ENCODE data around the gene INSL3.
A peak's percentile ranks its signal among the peaks of the same experiment; 100 is the strongest.

DNA sequence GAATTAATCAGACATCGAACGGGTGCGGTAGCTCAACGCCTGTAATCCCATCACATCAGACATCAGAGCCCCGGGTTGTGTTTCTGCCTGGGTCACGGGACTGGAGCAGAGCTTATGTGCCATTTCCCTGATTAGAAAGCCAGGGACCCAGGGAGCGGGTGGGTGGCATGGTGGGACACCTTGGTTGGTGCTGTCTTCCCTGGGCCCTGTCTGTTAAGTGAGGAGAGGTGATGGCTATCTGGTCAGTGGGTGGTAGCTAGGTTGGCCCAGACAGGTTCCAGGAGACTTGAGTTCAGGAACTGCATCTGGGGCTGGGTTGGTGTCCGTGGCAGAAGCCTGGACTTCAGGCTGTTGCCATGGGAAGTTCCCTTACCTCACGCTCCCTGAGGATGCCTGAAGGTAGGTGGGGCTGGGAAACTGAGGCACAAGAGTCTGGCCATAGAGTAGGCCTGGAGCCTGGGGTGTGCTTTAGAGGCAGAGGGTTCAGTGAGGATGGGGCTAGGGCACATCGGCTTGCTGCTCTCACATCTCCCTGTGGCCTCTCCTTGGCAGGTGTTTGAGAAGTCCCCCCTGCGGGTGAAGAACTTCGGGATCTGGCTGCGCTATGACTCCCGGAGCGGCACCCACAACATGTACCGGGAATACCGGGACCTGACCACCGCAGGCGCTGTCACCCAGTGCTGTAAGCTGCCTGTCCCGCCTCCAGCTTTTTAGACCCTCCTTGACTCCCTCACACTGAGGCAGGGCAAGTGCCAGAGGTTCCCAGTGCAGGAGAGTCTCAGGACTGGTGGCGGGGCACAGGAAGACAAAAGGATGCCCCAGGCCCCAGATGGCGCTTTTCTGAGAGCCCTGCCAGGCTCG lies 40.5 kb upstream of the INSL3 start:
- TF ChIP-seq, protein P1, sequence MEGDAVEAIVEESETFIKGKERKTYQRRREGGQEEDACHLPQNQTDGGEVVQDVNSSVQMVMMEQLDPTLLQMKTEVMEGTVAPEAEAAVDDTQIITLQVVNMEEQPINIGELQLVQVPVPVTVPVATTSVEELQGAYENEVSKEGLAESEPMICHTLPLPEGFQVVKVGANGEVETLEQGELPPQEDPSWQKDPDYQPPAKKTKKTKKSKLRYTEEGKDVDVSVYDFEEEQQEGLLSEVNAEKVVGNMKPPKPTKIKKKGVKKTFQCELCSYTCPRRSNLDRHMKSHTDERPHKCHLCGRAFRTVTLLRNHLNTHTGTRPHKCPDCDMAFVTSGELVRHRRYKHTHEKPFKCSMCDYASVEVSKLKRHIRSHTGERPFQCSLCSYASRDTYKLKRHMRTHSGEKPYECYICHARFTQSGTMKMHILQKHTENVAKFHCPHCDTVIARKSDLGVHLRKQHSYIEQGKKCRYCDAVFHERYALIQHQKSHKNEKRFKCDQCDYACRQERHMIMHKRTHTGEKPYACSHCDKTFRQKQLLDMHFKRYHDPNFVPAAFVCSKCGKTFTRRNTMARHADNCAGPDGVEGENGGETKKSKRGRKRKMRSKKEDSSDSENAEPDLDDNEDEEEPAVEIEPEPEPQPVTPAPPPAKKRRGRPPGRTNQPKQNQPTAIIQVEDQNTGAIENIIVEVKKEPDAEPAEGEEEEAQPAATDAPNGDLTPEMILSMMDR (IDR thresholded peaks at IDR 0.05): no peak
- TF ChIP-seq POLR2AphosphoS5 (IDR thresholded peaks at IDR 0.05; ENCODE audit: insufficient read depth in 1 of 2, low read depth in 1 of 2) (peak in 1 of 2 donors; percentile 30), POLR2A (IDR thresholded peaks at IDR 0.05) (no peak)
